Keratinocyte (primary cell): ENCODE results near the gene CD36. TPM values are rescaled to one million over a fixed set of nuclear protein-coding genes. Genes with fewer than 3 reads are reported as not detected.

Source experiments
- DNase-seq: peaks from one replicate; pipeline ENCODE4 v3.0.0-alpha.2; 2011; ENCODE audit warnings: low read depth, missing footprints, low spot score
- FAIRE-seq: peaks from 2 replicates; lab custom pipeline; 2011; peaks lifted over from hg19 to GRCh38; lab: Jason Lieb, UNC
- H2AFZ ChIP-seq: 2 replicates; pipeline ENCODE4 v1.6.0; 2012; ENCODE audit warnings: low read length, control low read depth, inconsistent platforms; ENCODE audit not compliant: control insufficient read depth
- H3K27ac ChIP-seq: 2 replicates; pipeline ENCODE4 v1.5.1; 2011; ENCODE audit warnings: low read length; ENCODE audit not compliant: control insufficient read depth, insufficient read depth
- H3K27me3 ChIP-seq: 3 replicates; pipeline ENCODE4 v1.6.0; 2011; ENCODE audit warnings: low read length; ENCODE audit not compliant: control insufficient read depth, insufficient read depth; ENCODE audit errors: extremely low read depth
- H3K36me3 ChIP-seq, 2 experiments: 2 replicates in 1 of 2; 3 replicates in 1 of 2; pipeline ENCODE4 v1.5.1; 2011; ENCODE audit warnings: low read length in 2 of 2, mild to moderate bottlenecking in 1 of 2; ENCODE audit not compliant: control insufficient read depth in 2 of 2, insufficient read depth in 2 of 2; ENCODE audit errors: extremely low read depth in 1 of 2
- H3K4me1 ChIP-seq: 3 replicates; pipeline ENCODE4 v1.5.1; 2011; ENCODE audit warnings: low read length; ENCODE audit not compliant: control insufficient read depth, insufficient read depth; ENCODE audit errors: extremely low read depth
- H3K4me2 ChIP-seq: 3 replicates; pipeline ENCODE4 v1.6.0; 2011; ENCODE audit warnings: low read depth, low read length; ENCODE audit not compliant: control insufficient read depth, insufficient read depth; ENCODE audit errors: extremely low read depth
- H3K4me3 ChIP-seq, 3 experiments: fragments of 200-600 bp in 1 of 3; sonication (generic) in 1 of 3; 2 replicates in 2 of 3; 3 replicates in 1 of 3; pipeline ENCODE4 v1.5.1; 2011 to 2016; ENCODE audit warnings: low read length in 3 of 3, mild to moderate bottlenecking in 3 of 3, control low read depth in 2 of 3, inconsistent platforms in 1 of 3, low read depth in 1 of 3, mixed read lengths in 1 of 3, mixed run types in 1 of 3, moderate library complexity in 1 of 3; ENCODE audit not compliant: control insufficient read depth in 2 of 3, insufficient read depth in 2 of 3; ENCODE audit errors: extremely low read depth in 1 of 3
- H3K79me2 ChIP-seq: 2 replicates; pipeline ENCODE4 v1.6.0; 2012; ENCODE audit warnings: low read length; ENCODE audit not compliant: control insufficient read depth, insufficient read depth
- H3K9ac ChIP-seq: 3 replicates; pipeline ENCODE4 v1.6.0; 2011; ENCODE audit warnings: low read length; ENCODE audit not compliant: control insufficient read depth, insufficient read depth; ENCODE audit errors: extremely low read depth
- H3K9me1 ChIP-seq: 3 replicates; pipeline ENCODE4 v1.6.0; 2011; ENCODE audit warnings: low read length; ENCODE audit not compliant: control insufficient read depth, insufficient read depth; ENCODE audit errors: extremely low read depth
- H3K9me3 ChIP-seq: 2 replicates; pipeline ENCODE4 v1.5.1; 2012; ENCODE audit warnings: low read depth, low read length; ENCODE audit not compliant: control insufficient read depth
- H4K20me1 ChIP-seq: 3 replicates; pipeline ENCODE4 v1.6.0; 2011; ENCODE audit warnings: low read length; ENCODE audit not compliant: control insufficient read depth, insufficient read depth; ENCODE audit errors: extremely low read depth
- CTCF ChIP-seq, 3 experiments: IDR thresholded peaks in 1 of 3; conservative IDR thresholded peaks in 1 of 3; optimal IDR thresholded peaks in 1 of 3; 2 replicates in 2 of 3; 3 replicates in 1 of 3; pipeline versions ENCODE3 to v1.5.1; 2011; ENCODE audit warnings: low read length in 3 of 3, mild to moderate bottlenecking in 3 of 3, moderate library complexity in 2 of 3, control low read depth in 1 of 3, inconsistent platforms in 1 of 3; ENCODE audit not compliant: insufficient read depth in 2 of 3; ENCODE audit errors: extremely low read depth in 1 of 3
- EZH2 ChIP-seq: IDR thresholded peaks from one replicate; pipeline ENCODE4 v1.6.1; 2012; ENCODE audit warnings: inconsistent platforms, mild to moderate bottlenecking, low read length, moderate library complexity
- dilution Hi-C: fragments of 300-500 bp; cut with MboI; formaldehyde crosslinking; loops from one replicate; pipeline ENCODE4 v1.7.0; 2020; ENCODE audit warnings: low sequenced_read_pairs; ENCODE audit not compliant: extremely low pct_ligation_motif_present
- polyA plus RNA-seq, 5 experiments: library from polyadenylated mRNA; depleted of rRNA in 3 of 5; stranded (reverse) in 3 of 5; stranded (forward) in 1 of 5; unstranded in 1 of 5; fragments of >200 nt; gene quantifications; 1 replicate in 1 of 5; 2 replicates in 3 of 5; 3 replicates in 1 of 5; pipeline versions ENCODE4 v1.2.1 to v1.2.3, GENCODE V29; 2011 to 2012; ENCODE audit warnings: missing spikeins in 2 of 5, low read depth in 1 of 5, low replicate concordance in 1 of 5

The CD36 gene
- polyA plus RNA-seq, 1 donor (not counting 4 experiments of a cell fraction or from before 2014, with no cell fraction given) = 0.59 TPM

DNA sequence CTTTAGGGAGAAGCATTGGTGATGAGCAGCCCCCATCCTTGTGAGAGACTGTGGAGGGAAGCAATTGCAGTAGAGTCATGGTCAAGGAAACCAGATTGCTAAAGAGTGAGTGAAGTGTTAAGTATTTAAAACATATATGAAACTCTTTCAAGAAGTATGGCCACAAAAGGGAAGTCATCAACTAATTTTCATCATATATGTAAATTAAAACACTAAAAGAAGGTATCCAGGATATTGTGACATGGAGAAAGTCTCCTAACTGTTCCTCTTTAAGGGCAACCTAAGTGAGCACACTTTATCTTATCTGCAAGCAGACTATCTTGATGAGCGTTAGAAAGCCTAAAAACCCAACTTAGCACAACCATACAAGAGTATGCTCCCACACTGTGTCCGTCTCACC lies 69.7 kb downstream of the CD36 start:
- dilution Hi-C loops = no loop called here
- H2AFZ ChIP-seq = no peak overlapping the region
- no peak for DNase-seq

DNA sequence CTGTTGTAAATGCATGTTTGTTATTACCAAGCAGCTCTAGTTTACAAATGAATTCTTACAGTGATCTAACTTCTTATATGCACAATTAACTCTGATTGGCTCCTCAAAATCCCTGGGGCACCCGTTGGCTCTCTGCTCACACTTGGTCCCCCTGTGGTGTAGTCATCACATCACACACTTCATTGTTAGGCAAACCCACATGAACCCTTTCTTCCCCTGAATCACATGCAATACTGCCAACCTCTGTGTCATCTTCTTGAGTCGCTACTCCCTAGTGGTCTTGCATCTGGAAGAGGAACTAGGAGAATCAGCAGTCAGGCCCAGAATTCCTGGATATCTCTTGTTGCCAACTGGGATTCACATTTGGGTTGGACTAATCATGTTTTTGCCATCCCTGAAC lies 73.1 kb downstream of the CD36 start:
- no peak for FAIRE-seq
- Histone ChIP-seq H3K27ac (no peak overlapping the region), H3K79me2 (no peaks in the 10 kb centered on the region), H3K9me1 (no peaks in the 10 kb centered on the region), H3K27me3 (no peaks in the 10 kb centered on the region), H3K36me3 (no peaks in the 10 kb centered on the region), H4K20me1 (no peaks in the 10 kb centered on the region), H3K9me3 (no peaks in the 10 kb centered on the region), H3K9ac (no peak overlapping the region), H3K4me2 (no peak overlapping the region), H3K4me1 (no peaks in the 10 kb centered on the region), H2AFZ (no peak overlapping the region), H3K4me3 (no peak overlapping the region)
- TF ChIP-seq CTCF (optimal IDR thresholded peaks at IDR 0.05 in 1 of 3, IDR thresholded peaks at IDR 0.05 in 1 of 3, conservative IDR thresholded peaks at IDR 0.05 in 1 of 3; ENCODE audit: extremely low read depth in 1 of 3, insufficient read depth in 2 of 3, low read length in 3 of 3) (no peak), EZH2 (no peak)
- dilution Hi-C loops = no loop called here
- no peak for DNase-seq

More for the DNA sequence above, 69.7 kb downstream of the CD36 start:
- TF ChIP-seq EZH2 (no peak), CTCF (optimal IDR thresholded peaks at IDR 0.05 in 1 of 3, IDR thresholded peaks at IDR 0.05 in 1 of 3, conservative IDR thresholded peaks at IDR 0.05 in 1 of 3; ENCODE audit: extremely low read depth in 1 of 3, insufficient read depth in 2 of 3, low read length in 3 of 3) (no peak)
- H3K9me1 ChIP-seq = no peaks in the 10 kb centered on the region
- H3K79me2 ChIP-seq = no peaks in the 10 kb centered on the region
- H3K36me3 ChIP-seq = no peaks in the 10 kb centered on the region
- no peak overlapping the region for H3K27ac ChIP-seq
- H4K20me1 ChIP-seq = no peaks in the 10 kb centered on the region
- no peaks in the 10 kb centered on the region for H3K9me3 ChIP-seq
- no peak overlapping the region for H3K4me2 ChIP-seq
- no peak overlapping the region for H3K9ac ChIP-seq
- no peak overlapping the region for H3K4me3 ChIP-seq
- no peaks in the 10 kb centered on the region for H3K4me1 ChIP-seq
- no peak for FAIRE-seq
- H3K27me3 ChIP-seq = no peaks in the 10 kb centered on the region
